GM13977 (cell line): ENCODE results near the gene METTL1.

ENCODE experiments used
- DNase-seq: peaks from one replicate; pipeline ENCODE4 v3.0.0; 2012; ENCODE audit warnings: low spot score
- in situ Hi-C: fragments of 300-500 bp; cut with MboI; formaldehyde crosslinking; loops from one replicate; pipeline ENCODE4 v1.12.0; 2022; ENCODE audit warnings: low sequenced_read_pairs, low pct_unique_long_range_greater_than_20kb, mixed read lengths, inconsistent platforms; ENCODE audit not compliant: unreplicated experiment
- TF ChIP-seq, protein P1 (sequence below): IDR thresholded peaks from 2 replicates; pipeline ENCODE4 v1.5.1; 2012; ENCODE audit warnings: mild to moderate bottlenecking, control low read depth; ENCODE audit not compliant: insufficient read depth; ENCODE audit errors: extremely low read depth, missing control alignments

The METTL1 gene

DNA sequence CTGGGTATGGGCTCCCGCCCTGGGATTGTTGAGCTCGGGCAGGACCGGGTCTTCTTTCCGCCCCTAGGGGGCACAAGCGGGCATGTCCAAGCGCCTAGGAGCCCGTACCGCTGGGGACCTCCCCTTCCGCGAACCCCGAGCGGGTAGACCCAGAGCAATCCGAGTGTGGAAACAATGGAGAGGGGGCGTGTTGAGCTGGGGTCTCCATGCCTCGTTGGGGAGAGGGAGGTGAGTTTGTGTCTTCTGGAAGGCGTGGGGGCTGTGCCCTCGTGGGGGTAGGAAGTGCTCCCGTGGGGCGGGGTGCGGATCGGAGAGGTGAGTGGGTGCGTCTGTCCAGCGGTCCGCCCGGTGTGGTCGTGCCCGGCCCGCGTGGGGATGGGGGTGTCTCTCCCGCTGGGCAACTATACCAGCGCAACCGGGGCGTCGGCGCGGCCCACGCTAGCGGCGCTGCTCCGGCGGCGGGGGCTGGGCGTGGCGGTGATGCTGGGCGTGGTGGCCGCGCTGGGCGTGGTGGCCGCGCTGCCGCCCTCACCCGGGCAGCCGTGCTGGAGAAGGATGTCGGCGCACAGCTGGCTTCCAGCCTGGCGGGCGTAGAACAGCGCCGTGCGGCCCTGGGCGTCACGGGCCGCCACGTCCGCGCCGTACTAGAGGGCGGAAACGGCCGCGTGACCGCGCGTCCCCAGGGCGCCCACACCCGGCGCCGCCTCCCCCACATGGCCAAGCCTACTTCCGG lies 45.6 kb downstream of the METTL1 start:
- in situ Hi-C loops, result no loop called here
- no peak for DNase-seq
- TF ChIP-seq, protein P1, sequence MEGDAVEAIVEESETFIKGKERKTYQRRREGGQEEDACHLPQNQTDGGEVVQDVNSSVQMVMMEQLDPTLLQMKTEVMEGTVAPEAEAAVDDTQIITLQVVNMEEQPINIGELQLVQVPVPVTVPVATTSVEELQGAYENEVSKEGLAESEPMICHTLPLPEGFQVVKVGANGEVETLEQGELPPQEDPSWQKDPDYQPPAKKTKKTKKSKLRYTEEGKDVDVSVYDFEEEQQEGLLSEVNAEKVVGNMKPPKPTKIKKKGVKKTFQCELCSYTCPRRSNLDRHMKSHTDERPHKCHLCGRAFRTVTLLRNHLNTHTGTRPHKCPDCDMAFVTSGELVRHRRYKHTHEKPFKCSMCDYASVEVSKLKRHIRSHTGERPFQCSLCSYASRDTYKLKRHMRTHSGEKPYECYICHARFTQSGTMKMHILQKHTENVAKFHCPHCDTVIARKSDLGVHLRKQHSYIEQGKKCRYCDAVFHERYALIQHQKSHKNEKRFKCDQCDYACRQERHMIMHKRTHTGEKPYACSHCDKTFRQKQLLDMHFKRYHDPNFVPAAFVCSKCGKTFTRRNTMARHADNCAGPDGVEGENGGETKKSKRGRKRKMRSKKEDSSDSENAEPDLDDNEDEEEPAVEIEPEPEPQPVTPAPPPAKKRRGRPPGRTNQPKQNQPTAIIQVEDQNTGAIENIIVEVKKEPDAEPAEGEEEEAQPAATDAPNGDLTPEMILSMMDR, result peak; percentile 17

DNA sequence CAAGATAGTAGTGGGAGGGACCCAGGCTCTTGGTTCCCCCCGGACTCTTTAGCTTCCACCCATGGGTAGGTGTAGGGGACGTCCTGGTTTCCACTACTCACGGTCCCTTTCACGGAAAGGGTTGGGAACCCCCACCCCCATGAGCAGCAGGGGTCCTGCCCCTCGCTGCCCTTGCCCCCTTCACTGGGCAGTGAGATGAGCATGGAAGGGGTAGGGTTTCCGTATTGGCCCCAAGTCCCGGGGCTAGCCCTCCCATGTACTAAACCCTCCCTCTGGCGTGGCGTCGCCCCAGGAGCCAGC lies 46.1 kb downstream of the METTL1 start:
- TF ChIP-seq, protein P1, result no peak
- in situ Hi-C loops, result no loop called here
- DNase-seq, result peak; percentile 36

DNA sequence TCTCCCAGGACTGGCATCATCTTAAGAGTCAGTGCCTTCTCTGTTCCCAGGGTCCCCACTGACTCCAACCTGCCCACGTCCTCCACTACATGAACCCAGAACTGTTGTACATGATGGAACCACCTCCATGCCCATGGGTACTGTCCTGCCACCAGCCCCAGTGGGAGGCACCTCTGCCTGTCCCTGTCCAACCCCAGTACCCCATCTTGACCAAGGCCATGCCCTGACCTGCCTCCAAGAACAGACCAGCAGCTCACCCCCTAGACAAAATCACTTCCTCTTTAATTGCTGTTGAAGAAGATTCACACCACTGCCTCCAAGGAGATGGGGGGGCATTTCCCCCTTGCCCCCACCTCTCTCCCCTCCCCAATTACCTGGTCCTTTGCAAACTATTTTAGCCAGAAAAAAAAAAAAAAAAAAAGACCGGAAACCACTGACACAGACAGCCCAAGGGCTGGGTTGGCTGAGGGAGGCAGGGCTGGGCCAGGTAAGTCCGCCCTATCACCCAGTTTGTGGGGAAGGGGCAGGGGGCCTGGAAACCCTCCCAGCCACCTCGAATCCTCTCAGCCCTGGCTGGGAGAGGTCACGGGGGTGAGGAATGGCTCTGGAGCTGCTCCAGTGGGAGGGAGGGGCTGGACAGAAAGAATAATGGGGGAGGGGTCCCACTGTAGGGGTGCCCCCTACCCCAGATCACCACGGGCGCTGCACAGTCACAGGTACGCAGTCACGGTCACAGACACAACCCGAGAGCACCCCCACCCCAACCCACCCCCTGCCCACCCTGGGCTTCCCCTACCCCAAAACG lies 46.8 kb downstream of the METTL1 start:
- in situ Hi-C loops, result no loop called here

GRCh38 chr12:57724003-57724935 lies 47.6 kb downstream of the METTL1 start:
- in situ Hi-C loops, result no loop called here

More for the DNA sequence above, 46.8 kb downstream of the METTL1 start:
- peak; percentile 14 for DNase-seq
- TF ChIP-seq, protein P1, result no peak

GRCh38 chr12:57723630-57723962 lies 48.3 kb downstream of the METTL1 start:
- DNase-seq, result peak; percentile 28
- TF ChIP-seq, protein P1, result no peak
- in situ Hi-C loops, result no loop called here

More at GRCh38 chr12:57724003-57724935, 47.6 kb downstream of the METTL1 start:
- no peak for DNase-seq
- TF ChIP-seq, protein P1, result no peak
